A549 (cell line): ENCODE measurements around the gene KLF2.

Source experiments
- CHD2 ChIP-seq: fragments of 150-350 bp; IDR thresholded peaks from 2 replicates; pipeline ENCODE4 v1.6.1; 2014; ENCODE audit warnings: low read length; ENCODE audit not compliant: partially characterized antibody
- CHD4 ChIP-seq: fragments of 200-600 bp; sonication (generic); IDR thresholded peaks from 2 replicates; pipeline ENCODE4 v1.6.1; 2016; ENCODE audit warnings: antibody characterized with exemption, mild to moderate bottlenecking, borderline replicate concordance
- CTCF ChIP-seq: fragments of >200 bp; sonication (Bioruptor Twin); formaldehyde crosslinking; IDR thresholded peaks from 3 replicates; pipeline ENCODE4 v1.5.1; 2016
- EP300 ChIP-seq, 2 experiments: fragments of >200 bp; sonication (Bioruptor Twin); formaldehyde crosslinking; IDR thresholded peaks; 2 replicates in 1 of 2; 3 replicates in 1 of 2; pipeline ENCODE4 v1.6.1; 2016 to 2017
- ESRRA ChIP-seq: fragments of 150-350 bp; IDR thresholded peaks from 2 replicates; pipeline ENCODE4 v1.6.1; 2014; ENCODE audit warnings: mild to moderate bottlenecking, low read length, borderline replicate concordance
- HMGXB4 ChIP-seq: fragments of 250-450 bp; sonication (Bioruptor Pico); IDR thresholded peaks from 2 replicates; pipeline ENCODE4 v1.5.0; 2021; ENCODE audit warnings: mild to moderate bottlenecking, moderate library complexity, borderline replicate concordance
- KDM1A ChIP-seq: fragments of 200-600 bp; sonication (generic); IDR thresholded peaks from 2 replicates; pipeline ENCODE4 v1.6.1; 2016; ENCODE audit warnings: low read depth, mild to moderate bottlenecking
- MYC ChIP-seq: IDR thresholded peaks from 2 replicates; pipeline ENCODE4 v1.6.1; 2012; ENCODE audit warnings: mild to moderate bottlenecking, inconsistent platforms, low read length, improper control_type of control experiment, borderline replicate concordance
- POLR2A ChIP-seq: IDR thresholded peaks from 2 replicates; pipeline ENCODE4 v1.6.1; 2012; ENCODE audit warnings: mild to moderate bottlenecking, low read length
- REST ChIP-seq: fragments of 200-600 bp; sonication (generic); IDR thresholded peaks from 2 replicates; pipeline ENCODE4 v1.6.1; 2016; ENCODE audit warnings: antibody characterized with exemption, mild to moderate bottlenecking, moderate library complexity
- SREBF2 ChIP-seq: fragments of 450-650 bp; IDR thresholded peaks from 2 replicates; pipeline ENCODE4 v1.6.1; 2014; ENCODE audit warnings: mild to moderate bottlenecking, moderate library complexity
- TP53 ChIP-seq: fragments of 250-450 bp; sonication (Bioruptor Pico); IDR thresholded peaks from 2 replicates; pipeline ENCODE4 v1.5.0; 2021; ENCODE audit warnings: mild to moderate bottlenecking, moderate library complexity
- USF2 ChIP-seq: fragments of 450-650 bp; IDR thresholded peaks from 2 replicates; pipeline ENCODE4 v1.6.1; 2014; ENCODE audit warnings: antibody characterized with exemption

- TF ChIP-seq EP300 (IDR thresholded peaks at IDR 0.05) (no peak), CTCF (no peak), POLR2A (no peak), HMGXB4 (CRISPR knock-in tag) (no peak), ESRRA (no peak), USF2 (no peak), REST (no peak), SREBF2 (no peak), CHD4 (no peak), CHD2 (no peak), TP53 (CRISPR knock-in tag) (no peak), MYC (no peak), KDM1A (no peak)
Measured at GRCh38 chr19:16283210-16284061, 41.2 kb upstream of the KLF2 start.
